Endothelial cell of umbilical vein (primary cell): ENCODE data around the gene DPH1.

Experiments
- POLR2A ChIP-seq: IDR thresholded peaks from 2 replicates; pipeline ENCODE4 v1.6.1; 2012; ENCODE audit warnings: low read depth, mild to moderate bottlenecking, control low read depth, low read length
- POLR2AphosphoS5 ChIP-seq: IDR thresholded peaks from 2 replicates; pipeline ENCODE4 v1.6.1; 2012; ENCODE audit warnings: low read depth, mild to moderate bottlenecking, control low read depth, low read length, moderate library complexity; ENCODE audit not compliant: insufficient read depth
- TF ChIP-seq, protein P1 (sequence below), 2 donors: IDR thresholded peaks; 1 replicate in 1 of 2; 2 replicates in 1 of 2; pipeline ENCODE4 v1.5.1; 2011; ENCODE audit warnings: low read length in 2 of 2, mild to moderate bottlenecking in 2 of 2, moderate library complexity in 2 of 2, control low read depth in 1 of 2, inconsistent platforms in 1 of 2, low read depth in 1 of 2; ENCODE audit not compliant: insufficient read depth in 1 of 2; ENCODE audit errors: extremely low read depth in 1 of 2

DNA sequence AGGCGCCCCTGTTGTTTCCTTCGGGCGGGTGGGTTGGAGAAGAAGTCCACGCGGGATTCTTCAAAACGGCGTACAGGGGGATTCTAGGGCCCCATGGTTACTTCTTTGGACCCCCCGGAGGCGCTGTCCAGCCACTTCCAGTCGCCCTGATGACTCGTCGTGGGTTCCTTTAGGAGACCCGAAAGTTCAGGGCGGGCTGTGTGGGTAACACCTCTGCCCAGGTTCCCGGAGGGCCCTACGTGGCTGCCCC is 24.2 kb downstream of the DPH1 start:
- TF ChIP-seq POLR2A (no peak), POLR2AphosphoS5 (no peak)
- TF ChIP-seq, protein P1, sequence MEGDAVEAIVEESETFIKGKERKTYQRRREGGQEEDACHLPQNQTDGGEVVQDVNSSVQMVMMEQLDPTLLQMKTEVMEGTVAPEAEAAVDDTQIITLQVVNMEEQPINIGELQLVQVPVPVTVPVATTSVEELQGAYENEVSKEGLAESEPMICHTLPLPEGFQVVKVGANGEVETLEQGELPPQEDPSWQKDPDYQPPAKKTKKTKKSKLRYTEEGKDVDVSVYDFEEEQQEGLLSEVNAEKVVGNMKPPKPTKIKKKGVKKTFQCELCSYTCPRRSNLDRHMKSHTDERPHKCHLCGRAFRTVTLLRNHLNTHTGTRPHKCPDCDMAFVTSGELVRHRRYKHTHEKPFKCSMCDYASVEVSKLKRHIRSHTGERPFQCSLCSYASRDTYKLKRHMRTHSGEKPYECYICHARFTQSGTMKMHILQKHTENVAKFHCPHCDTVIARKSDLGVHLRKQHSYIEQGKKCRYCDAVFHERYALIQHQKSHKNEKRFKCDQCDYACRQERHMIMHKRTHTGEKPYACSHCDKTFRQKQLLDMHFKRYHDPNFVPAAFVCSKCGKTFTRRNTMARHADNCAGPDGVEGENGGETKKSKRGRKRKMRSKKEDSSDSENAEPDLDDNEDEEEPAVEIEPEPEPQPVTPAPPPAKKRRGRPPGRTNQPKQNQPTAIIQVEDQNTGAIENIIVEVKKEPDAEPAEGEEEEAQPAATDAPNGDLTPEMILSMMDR (IDR thresholded peaks at IDR 0.05; ENCODE audit: extremely low read depth in 1 of 2, insufficient read depth in 1 of 2, low read depth in 1 of 2, low read length in 2 of 2), result no peak
